ENCODE data around the gene HHAT.

- TF ChIP-seq MAZ (IDR thresholded peaks at IDR 0.05; ENCODE audit: borderline replicate concordance, low read depth, low read length) (no peak), CTCF (conservative IDR thresholded peaks at IDR 0.05; ENCODE audit: low read depth, low read length) (no peak), MXI1 (IDR thresholded peaks at IDR 0.05; ENCODE audit: borderline replicate concordance, low read depth, low read length) (no peak), POLR2A (IDR thresholded peaks at IDR 0.05; ENCODE audit: low read depth, low read length) (no peak), USF2 (IDR thresholded peaks at IDR 0.05; ENCODE audit: low read depth, low read length) (no peak), BHLHE40 (IDR thresholded peaks at IDR 0.05; ENCODE audit: low read depth, low read length) (no peak), RCOR1 (IDR thresholded peaks at IDR 0.05; ENCODE audit: insufficient replicate concordance, low read length) (no peak), MAFK (IDR thresholded peaks at IDR 0.05; ENCODE audit: low read depth, low read length) (no peak)
Observed at GRCh38 chr1:210313921-210314320, 14.8 kb upstream of the HHAT start.
